SH-SY5Y (cell line): ENCODE data around the gene GREB1.

Experiments used
- GATA2 ChIP-seq: IDR thresholded peaks from 2 replicates; pipeline ENCODE4 v1.6.1; 2011; ENCODE audit warnings: mild to moderate bottlenecking, low read depth, low read length
- GATA3 ChIP-seq: IDR thresholded peaks from 2 replicates; pipeline ENCODE4 v1.6.1; 2011; ENCODE audit warnings: low read depth, mild to moderate bottlenecking, low read length, moderate library complexity

- no peak for TF ChIP-seq GATA3
- no peak for TF ChIP-seq GATA2
Measured at GRCh38 chr2:11658208-11659114, 124.6 kb downstream of the GREB1 start.
